Lower leg skin (tissue), 4 donors: ENCODE data around the gene FBXO44. TPM values are rescaled to one million over a fixed set of nuclear protein-coding genes. Genes with fewer than 3 reads are reported as not detected.

Source experiments
- DNase-seq, 2 donors: peaks; one replicate each; pipeline ENCODE4 v3.0.0-alpha.2; 2019; ENCODE audit warnings: low spot score in 2 of 2
- H3K4me3 ChIP-seq: fragments of 200-600 bp; sonication (generic); 2 replicates; pipeline ENCODE4 v1.5.1; 2017; ENCODE audit warnings: mild to moderate bottlenecking, low read depth; ENCODE audit not compliant: poor library complexity, severe bottlenecking
- CTCF ChIP-seq, 3 donors: fragments of 450-650 bp; IDR thresholded peaks; one replicate each; pipeline ENCODE4 v1.5.1; 2016; ENCODE audit warnings: antibody characterized with exemption in 3 of 3, mild to moderate bottlenecking in 3 of 3, moderate library complexity in 2 of 3
- POLR2A ChIP-seq, 2 donors: fragments of 450-650 bp; IDR thresholded peaks; one replicate each; pipeline ENCODE4 v1.6.1; 2016 to 2017; ENCODE audit warnings: antibody characterized with exemption in 2 of 2, mild to moderate bottlenecking in 1 of 2, moderate library complexity in 1 of 2
- WGBS, 2 donors: methylation state at CpG; one replicate each; pipeline ENCODE4 v1.1.5; 2018; 5-methylcytosine and 5-hydroxymethylcytosine counted together
- intact Hi-C: fragments of 100-400 bp; cut with DNase I; formaldehyde crosslinking; loops from one replicate; pipeline ENCODE4 v1.15.0; 2023; ENCODE audit warnings: low total_unique reads
- total RNA-seq, 4 donors: library from RNA; depleted of rRNA; stranded (reverse); fragments of >200 nt; gene quantifications; one replicate each; pipeline ENCODE4 v1.1.0, GENCODE V29; 2016

The FBXO44 gene
- total RNA-seq, 4 donors from 2014 or later, result 25.0 to 32.3 (median 27.0) TPM

DNA sequence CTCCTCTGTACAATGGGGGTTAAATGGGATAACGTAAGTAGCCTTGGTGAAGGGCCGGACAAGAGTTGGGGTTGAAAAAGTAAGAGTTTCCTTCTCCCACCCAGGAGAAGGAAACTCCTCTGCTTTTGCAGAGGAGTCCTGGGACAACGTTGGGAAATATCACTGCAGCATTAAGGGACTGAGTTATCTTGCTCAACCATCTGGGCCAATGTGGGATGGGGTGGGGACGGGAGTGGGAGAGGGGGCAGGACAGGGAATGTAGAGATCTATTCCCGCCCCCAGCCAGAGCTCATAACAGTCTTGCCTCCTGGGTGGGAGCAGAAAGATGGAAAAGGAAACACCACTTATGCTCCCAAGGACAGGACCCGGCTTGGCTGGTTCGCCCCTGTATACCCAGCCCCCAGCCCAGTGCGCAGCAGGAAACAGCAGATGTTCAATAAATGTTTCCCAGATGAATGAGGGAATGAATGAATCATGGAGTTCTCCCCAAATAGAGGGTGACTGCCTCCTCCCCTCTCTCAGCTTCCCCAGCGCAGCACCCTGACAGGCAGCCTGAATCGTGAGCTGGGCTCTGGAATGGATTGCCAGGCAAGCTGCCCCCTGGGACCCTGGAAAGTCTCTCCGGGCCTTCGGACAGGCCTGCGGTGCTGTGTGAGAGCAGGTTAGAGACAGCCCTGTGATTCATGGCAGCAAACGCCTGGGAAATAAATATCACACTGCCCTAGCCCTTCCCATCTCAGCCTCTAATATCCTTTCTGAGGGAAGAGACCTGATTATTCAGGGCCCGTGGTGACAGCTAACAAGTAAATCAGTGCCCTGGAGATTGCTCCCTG, 25.3 kb upstream of the FBXO44 start:
- H3K4me3 ChIP-seq, result no peak overlapping the region
- TF ChIP-seq POLR2A (IDR thresholded peaks at IDR 0.05), result no peak
- no peak for TF ChIP-seq CTCF (IDR thresholded peaks at IDR 0.05)
- intact Hi-C loops, result no loop called here
- 36 to 44% methylated on average over 15 of the region's 15 CpGs for WGBS, 2 donors
- no peak for DNase-seq

GRCh38 chr1:11634365-11635192, 20.1 kb upstream of the FBXO44 start:
- WGBS, 2 donors, result 69 to 75% methylated on average over 11 of the region's 11 CpGs
- no peak for DNase-seq
- H3K4me3 ChIP-seq, result no peak overlapping the region
- no peak for TF ChIP-seq CTCF (IDR thresholded peaks at IDR 0.05)
- TF ChIP-seq POLR2A (IDR thresholded peaks at IDR 0.05), result no peak
- intact Hi-C loops, result no loop called here

GRCh38 chr1:11638121-11638520, 16.6 kb upstream of the FBXO44 start:
- no peak for DNase-seq
- intact Hi-C loops, result no loop called here
- TF ChIP-seq POLR2A (IDR thresholded peaks at IDR 0.05), result no peak
- no peak overlapping the region for H3K4me3 ChIP-seq
- WGBS, 2 donors, result 43 to 47% methylated on average over 5 of the region's 5 CpGs

- WGBS, 2 donors, result 84 to 92% methylated on average over 4 of the region's 4 CpGs
- H3K4me3 ChIP-seq, result no peak overlapping the region
- TF ChIP-seq CTCF (IDR thresholded peaks at IDR 0.05) (no peak), POLR2A (IDR thresholded peaks at IDR 0.05) (no peak)
- no peak for DNase-seq
- intact Hi-C loops, result no loop called here
Measured at GRCh38 chr1:11639372-11639771, 15.3 kb upstream of the FBXO44 start.

GRCh38 chr1:11640101-11640500, 14.6 kb upstream of the FBXO44 start:
- 61 to 73% methylated on average over 7 of the region's 7 CpGs for WGBS, 2 donors
- intact Hi-C loops, result no loop called here
- H3K4me3 ChIP-seq, result no peak overlapping the region
- TF ChIP-seq POLR2A (IDR thresholded peaks at IDR 0.05) (no peak), CTCF (IDR thresholded peaks at IDR 0.05) (no peak)
- no peak for DNase-seq

DNA sequence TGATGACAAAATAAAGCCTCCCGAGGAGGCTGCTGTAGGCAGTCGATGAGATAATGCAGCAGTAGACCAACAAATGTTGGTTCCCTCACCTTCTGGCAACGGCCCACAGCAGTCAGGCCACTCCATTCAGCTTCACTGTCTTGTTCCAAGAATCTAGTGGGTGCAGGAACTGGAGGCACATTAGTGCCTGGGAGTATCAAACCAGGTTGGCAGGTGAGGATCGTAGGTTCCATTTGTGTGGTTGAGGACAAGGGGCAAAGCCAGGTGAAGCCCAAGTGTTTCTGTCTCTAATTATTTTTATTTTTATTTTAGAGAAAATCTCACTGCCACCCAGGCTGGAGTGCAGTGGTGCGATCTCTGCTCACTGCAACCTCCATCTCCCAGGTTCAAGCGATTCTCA, 13.7 kb upstream of the FBXO44 start:
- no peak for TF ChIP-seq CTCF (IDR thresholded peaks at IDR 0.05)
- no peak for TF ChIP-seq POLR2A (IDR thresholded peaks at IDR 0.05)
- DNase-seq, result no peak
- intact Hi-C loops, result no loop called here
- no peak overlapping the region for H3K4me3 ChIP-seq
- 65 to 66% methylated on average over 6 of the region's 6 CpGs for WGBS, 2 donors
